CD4-positive, alpha-beta T cell treated with Interferon alpha-2 for 1 hour (primary cell): ENCODE results near the gene ALG1.
A peak's percentile ranks its signal among the peaks of the same experiment; 100 is the strongest.
"Not testable (repeated sequence)": the region's sequence is repeated elsewhere in the genome, so short reads cannot be mapped to it uniquely, and the experiment has no call there.

Experiments
- DNase-seq, 2 donors: peaks; one replicate each; pipeline ENCODE4 v3.0.0-alpha.2; 2020 to 2022

The ALG1 gene, protein sequence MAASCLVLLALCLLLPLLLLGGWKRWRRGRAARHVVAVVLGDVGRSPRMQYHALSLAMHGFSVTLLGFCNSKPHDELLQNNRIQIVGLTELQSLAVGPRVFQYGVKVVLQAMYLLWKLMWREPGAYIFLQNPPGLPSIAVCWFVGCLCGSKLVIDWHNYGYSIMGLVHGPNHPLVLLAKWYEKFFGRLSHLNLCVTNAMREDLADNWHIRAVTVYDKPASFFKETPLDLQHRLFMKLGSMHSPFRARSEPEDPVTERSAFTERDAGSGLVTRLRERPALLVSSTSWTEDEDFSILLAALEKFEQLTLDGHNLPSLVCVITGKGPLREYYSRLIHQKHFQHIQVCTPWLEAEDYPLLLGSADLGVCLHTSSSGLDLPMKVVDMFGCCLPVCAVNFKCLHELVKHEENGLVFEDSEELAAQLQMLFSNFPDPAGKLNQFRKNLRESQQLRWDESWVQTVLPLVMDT

DNA sequence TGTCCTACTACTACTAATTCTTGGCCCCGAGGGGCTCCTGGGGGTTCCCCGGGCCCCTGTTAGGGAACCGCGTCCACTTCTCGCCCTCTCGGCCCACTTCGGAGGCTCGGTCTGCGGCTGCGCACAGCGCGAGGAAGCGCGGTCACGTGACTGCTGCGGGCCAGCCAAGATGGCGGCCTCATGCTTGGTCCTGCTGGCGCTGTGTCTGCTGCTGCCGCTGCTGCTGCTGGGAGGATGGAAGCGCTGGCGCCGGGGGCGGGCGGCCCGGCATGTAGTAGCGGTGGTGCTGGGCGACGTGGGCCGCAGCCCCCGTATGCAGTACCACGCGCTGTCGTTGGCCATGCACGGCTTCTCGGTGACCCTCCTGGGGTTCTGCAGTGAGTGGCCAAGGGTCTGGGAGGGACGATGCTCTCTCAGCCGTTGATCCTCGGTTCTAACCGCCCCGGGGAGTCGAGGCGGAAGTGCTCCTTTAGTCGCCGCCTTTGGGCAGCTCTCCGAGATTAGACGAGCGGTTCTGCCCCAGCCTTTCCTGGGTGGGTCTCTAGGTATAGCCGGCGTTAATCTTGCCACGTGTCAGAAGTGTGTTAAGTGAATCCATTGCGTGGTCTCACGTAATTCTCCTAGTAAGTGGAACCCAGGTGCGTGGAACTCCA, at the start of gene ALG1:
TSS of gene ALG1 (plus strand) at position 163 of the 653 bp plus-strand sequence. CDS start at position 170, 7 bp downstream.
- peak; percentile 89 to 92 for DNase-seq

DNA sequence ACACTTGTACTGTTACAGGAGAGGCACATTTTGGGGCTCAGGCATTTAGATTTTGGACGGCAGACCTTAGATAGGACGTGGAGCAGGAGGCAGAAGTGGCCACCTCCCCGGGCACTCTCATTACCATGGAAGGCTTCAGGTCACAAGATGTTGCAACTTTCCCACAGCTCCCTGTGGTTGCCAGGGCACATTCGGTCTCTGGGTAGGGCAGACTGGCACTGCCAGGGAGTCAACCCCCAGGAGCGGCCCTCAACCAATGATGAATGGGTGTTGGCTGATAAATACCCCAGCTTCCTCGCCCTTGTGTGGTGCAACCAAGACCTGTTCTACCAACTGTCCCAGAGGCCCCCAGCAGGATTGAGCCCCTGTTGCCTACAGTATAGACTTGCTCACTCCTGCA, 49.1 kb upstream of the ALG1 start:
- DNase-seq, result no peak

DNA sequence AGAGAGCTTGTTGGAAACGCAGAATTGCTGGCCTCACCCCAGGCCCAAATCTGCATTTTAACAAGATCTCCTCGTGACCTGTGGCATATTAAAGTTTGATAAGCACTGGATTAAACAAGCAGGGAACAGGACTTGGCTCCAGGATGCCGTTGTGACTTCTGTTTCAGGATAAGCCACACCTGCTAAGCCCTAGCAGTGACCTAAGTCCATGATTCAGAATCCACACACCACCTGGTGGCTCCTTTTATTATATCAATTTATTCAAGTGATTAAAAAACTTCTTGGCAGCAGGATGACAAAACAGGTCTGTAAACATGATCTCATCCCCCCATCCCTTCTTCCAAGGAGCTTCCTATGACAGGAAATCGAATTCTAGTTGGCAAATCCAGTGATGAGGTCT, 47.0 kb upstream of the ALG1 start:
- DNase-seq, result no peak

DNA sequence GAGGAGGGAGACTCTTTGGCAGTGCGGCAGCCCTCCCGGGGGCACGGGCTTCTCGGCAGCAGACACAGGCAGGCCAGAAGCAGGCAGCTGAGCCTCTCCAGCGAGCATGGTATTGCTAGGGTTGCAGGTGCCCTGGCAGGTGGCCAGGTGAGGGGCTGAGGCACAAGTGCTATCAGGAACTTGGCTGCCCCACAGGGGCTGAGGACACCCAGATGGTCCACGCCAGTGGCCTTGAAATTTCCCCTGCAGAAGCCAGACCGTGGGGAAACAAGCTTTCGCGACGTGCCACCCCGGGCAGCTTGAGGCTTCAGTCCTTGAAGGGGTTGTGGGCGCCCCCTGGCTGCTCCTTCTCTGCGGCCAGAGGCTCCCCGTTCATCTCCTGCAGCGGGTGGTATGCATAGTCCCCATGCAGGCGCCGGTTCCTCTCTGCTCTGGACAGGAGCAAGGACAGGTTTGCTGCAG, 46.4 kb upstream of the ALG1 start:
- no peak for DNase-seq

DNA sequence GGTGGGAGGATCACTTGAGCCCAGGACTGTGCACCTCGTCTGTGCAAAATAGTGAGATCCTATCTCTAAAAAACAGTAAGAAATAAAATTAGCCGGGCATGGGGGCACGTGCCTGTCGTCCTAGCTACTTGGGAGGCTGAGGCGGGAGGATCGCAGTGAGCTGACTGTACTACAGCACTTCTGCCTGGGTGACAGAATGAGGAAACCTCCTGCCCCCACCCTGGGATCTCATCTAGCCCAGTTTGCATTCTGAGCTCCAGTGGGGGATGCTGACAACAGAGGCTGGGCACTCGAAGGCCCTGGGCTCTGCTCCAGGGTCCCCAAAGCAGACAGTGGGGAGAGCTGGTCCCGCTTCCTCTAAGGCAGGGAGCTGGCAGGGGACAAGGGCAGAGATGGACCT, 45.0 kb upstream of the ALG1 start:
- DNase-seq, result no peak

DNA sequence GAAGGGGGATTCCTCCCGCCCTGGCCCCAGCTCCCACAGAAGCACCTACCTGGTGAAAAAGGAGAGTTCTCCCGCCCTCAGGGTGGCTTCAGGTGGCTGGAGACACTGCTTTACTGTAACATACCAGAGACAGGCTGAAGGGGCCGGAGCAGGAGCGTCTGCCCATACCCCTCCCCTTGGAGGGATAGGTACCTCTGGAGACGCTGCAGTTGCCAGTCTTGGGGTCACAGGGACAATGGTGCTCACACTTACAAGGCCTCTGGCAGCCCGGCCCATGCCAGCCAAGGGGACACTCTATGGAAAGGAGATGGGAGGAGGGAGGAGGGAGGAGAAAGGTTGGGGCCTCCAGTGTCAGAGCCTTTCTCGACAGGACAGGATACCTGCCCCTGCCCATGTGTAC, 44.6 kb upstream of the ALG1 start:
- DNase-seq, result no peak

DNA sequence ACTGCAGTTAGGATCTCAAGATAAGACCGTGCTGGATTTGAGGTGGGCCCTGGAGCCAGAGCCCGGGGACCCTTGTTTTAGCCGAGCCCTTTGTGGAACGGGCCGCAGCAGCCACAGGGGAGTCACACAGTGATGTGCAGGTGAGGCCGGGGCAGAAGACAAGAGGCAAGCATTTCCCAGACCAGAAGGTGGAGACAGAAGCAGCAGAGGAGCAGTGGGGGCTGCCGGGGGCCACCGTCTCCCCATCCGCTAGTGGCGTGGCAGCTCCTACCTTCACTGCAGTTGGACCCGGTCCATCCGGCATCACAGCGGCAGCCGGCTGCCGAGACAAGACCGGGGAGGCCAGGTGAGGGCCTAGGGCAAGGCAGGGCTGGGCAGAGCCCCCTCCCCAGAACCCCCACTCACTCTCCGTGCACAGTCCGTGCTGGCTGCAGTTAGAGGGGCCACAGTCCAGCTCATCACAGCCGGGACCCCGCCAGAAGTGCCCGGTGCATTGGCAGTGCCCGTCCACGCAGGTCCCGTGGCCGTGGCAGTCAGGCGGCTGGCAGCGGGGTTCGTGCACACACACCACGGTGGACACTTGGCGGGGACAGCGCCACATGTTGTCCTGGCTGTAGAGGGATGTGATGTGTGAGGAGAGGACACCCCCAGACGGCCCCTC, 43.9 kb upstream of the ALG1 start:
- DNase-seq, result no peak

DNA sequence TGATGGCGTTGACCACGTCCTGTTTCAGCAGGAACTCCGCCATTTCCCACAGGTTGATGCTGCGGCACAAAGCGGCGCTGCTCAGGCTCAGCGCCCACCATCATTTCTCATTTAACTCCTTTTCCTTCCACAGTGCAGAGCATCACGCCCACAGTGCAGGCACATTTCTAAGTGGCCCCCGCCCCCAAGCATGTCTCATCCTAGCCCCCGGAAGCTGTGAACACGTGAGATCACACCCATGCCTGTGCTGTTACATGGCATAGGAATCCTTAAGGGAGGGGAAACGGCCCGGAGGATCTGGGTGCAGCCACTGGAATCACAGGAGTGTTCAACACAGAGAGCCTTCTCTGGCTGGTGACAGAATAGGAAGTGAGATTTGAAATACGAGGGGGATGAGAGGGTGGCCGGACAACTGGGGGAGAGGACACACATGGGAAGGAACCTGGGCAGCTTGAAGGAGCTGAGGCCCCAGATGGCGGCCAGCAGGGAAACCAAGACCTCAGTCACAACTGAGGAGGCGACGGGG, 42.6 kb upstream of the ALG1 start:
- no peak for DNase-seq

DNA sequence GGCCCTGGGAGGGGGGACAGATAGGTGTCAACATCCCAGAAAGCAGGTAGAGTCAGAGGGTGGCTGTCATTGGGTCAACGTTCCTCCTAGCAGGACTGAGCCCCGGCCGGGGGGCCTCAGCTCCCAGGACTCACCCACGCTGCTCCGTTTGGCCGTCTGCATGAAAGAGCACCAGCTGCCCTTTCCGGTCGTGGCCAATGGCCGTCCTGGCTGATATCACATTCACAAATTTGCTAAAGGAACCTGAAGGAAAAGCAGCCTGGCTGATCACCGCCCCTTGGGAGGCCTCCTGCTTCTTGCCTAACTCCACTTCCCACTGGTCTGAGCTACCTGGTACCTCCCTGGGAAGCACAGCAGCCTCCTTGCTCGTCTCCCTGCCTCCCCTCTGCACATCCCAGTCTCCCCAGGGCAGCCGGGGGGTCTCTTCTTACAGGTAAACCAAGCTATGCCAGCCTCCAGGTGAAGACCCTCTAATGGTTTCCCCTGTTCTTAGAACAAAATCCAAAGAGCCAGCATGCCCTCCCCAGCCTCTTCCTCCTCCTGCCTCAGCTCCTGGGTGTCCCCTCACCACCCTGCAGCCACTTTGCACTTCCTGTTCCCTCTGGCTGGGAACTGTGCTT, 41.3 kb upstream of the ALG1 start:
- DNase-seq, result no peak

DNA sequence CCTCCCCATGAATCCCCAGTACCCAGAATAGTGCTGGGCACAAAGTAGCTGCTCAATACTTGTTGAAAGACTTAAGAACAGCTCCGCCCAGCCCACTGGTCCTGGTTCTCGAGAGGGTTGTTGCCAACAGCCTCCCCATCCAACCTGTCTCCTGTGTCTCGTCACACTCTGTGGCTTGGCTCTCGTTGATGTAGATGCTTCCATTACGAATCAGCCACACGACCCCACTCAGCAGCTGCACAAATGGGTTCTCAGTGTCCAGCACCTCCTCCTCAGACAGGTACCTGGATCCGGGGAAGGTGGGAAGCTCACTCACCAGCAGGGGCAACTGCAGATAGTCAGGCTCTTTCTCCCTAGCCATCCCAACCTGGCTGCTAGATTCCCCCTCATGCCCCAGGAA, 40.0 kb upstream of the ALG1 start:
- DNase-seq, result no peak

DNA sequence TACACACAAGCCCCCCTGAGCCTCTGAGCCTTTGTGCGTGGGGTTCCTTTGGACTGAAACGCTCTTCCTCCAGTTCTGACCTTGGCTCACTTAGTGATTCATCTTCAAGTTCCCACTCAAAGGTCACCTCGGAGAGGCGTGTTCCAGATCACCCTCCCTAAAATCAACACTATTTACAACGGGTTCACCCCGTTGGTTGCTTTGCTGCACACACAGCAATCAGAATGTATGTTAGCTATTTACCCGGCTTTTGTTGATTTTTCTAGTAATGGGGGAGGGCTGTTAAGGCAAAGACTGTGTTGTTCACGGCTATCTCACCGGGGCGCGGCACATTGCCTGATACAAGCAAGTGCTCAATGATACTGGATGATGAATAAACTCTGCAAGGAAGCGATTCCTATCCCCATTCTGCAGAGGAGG, 38.9 kb upstream of the ALG1 start:
- no peak for DNase-seq

DNA sequence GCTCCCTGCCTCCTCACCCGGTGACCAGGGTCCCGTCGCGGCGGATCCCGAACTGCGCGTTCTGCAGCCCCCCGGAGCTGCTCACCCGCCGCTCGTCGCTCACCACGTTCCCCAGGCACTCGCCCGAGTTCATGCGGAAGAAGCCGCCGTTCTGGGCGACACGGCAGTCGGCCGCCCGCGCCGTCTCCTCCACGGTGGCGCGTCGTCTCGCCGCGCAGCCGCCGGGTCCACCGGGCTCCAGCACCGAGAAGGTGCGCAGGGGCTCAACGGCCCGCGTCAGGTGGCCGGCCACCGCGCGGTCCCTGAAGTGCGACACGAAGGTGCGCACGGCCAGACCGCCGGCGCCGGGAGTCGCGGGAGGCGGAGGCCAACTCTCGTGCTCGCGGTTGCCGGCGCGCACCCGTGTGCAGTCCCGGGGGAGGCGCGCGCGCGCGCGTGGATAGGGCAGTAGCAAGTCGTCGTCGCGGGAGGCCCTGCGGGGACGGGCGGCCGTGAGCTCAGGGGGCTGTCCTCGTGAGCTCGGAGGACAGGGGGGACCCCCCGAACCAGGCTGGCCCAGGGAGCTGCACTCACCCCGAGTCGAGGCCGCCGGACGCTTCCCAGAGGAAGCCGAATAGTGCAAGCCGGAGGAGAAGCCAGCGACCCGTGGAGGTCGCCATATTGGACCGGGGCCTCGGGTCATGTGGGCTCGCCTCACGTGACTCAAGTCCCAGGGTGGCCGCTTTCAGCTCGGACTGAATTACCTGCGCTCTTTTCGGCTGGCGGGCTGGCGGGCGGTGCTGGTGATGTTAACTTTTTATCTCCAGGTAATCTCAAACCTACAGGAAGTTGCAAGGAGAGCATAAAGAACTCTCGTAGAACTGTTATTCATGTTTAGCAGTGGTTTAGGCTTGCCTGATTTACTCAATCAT, 38.1 kb upstream of the ALG1 start, which contains the start of gene NAGPA:
TSS of gene NAGPA (minus strand) at position 680 of the 911 bp plus-strand sequence. CDS start at position 659, 21 bp downstream.
- peak; percentile 79 to 87 for DNase-seq

DNA sequence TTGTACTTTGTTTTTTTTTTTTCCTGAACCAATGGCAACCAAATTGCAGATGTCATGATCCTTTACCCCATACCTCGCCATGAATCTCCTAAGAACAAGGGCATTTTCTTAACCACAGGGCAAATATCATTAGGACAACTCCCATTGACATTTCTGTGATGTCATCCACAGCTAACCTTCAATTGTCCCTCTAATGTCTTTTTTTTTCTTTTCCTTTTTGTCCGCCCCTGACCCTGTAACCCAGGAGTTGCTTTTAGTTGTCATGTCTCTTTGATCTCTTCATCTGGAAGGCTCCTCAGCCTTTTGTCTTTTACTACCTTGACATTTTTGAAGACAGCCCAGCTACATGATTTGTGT, 37.5 kb upstream of the ALG1 start:
- DNase-seq, result no peak

DNA sequence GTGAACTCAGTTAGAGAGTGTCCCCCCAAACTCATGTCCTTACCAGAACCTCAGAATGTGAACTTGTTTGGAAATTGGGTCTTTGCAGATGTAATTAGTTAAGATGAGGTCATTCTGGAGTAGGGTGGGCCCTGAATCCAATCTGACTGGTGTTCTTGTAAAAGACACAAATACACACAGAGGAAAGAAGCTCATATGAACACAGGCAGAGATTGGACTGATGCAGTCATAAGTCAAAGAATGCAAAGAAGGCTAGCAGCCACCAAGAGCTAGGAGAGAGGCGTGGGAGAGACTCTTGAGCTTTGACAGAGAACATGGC, 35.8 kb upstream of the ALG1 start:
- no peak for DNase-seq

DNA sequence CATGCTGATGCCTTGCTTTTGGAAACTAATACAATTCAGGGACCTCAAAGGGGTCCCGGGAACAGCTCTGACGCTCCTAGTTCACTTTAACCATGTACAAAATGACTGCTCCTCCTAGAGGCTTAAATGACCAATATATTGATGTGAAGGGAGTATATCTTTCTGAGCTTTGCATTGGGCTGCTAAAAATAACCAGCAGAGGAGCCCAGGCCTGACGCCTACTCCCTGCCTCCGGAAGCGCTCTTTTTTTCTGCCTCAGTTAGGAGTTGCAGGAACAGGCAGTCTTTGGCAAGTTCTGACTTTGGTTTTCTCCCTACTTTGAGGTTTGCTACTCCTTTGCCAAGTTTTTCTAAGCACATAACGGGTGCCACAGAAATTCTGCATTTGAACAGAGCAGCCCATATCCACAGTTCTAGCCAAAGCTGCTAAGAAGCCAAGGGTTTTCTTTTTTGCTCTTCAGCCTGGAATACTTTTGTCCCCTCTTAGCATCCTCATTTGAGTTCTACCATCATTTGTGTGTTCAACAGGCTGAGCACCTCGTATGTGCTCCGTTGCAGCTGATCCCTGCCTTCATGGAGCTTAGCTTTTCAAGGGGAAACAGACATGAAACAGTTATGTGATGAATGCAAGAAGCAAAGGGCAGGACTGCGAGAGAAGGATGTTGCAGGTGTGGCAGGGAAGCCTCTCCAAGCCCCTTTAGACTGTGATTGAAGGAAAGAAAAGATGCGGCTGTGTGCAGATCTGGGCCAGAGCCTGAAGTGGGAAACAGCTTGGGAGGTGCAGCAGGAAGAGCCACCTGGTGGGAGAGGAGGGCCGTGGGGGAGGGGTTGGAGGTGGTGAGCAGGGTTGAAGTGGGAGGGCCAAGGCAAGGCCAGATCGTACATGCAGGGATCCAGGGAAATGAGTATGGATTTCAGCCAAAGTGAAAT, 35.2 kb upstream of the ALG1 start:
- no peak for DNase-seq

DNA sequence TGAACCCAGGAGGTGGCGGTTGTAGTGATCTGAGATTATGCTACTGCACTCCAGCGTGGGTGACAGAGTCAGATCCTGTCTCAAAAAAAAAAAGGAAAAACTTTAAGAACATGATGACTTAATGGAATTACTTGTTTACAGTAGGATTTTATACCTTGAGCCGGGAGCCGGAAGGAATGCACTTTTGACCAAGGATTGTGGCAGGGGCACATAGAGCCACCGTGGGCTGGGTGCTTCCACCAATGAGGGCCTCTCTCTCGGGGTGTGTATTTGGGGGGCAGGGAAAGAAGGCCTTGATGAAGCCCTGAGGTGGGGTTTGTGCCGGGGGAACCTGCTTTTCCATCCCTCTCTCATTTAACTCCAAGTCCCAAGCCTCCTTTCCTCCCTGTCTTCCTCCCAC, 31.2 kb upstream of the ALG1 start:
- DNase-seq, result no peak

DNA sequence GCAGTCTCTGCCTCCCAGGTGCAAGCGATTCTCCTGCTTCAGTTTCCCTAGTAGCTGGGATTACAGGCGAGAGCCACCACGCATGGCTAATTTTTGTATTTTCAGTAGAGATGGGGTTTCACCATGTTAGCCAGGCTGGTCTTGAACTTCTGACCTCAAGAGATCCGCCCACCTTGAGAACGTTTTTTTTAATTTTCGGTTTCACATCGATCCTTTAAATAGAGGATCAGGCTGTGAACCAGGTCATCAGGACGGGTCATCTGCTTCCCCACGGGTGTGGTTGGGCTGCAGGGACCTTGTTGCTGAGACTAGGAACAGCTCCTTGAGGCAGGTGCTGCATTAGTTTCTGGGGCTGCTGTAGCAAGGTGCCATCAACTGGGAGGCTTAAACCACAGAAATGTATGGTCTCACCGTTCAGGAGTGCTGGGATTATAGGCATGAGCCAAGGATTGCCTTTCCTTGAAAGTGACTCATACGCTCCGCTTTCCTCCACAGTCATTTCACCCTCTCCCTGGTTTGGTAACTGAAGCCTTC, 30.0 kb upstream of the ALG1 start:
- no peak for DNase-seq

DNA sequence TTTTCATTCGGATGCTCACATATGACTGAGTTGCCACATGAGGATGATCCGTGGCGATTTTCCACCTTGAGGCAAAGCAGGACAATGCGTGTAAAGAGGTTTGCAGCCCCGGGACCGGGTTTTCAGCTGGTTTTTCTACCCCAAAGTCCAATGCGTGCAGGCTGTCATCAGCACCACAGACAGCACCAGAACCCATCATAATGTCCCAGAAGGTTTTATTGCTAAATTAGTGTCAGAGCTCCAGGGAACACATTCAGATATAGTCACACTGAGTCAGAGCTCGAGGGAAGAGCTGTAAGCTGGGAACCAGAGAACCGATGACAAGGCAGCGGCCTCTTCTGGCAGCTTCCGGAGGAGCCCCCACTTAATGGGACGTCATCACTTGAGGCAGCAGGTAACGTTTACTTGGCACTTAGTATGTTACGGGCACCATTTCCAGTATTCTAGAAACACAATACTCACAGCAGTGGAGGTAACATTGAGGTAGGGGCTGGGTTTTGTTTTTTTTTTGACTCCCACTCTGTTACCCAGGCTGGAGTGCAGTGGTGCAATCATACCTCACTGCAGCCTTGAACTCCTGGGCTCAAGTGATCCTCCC, 29.0 kb upstream of the ALG1 start:
- DNase-seq, result no peak

DNA sequence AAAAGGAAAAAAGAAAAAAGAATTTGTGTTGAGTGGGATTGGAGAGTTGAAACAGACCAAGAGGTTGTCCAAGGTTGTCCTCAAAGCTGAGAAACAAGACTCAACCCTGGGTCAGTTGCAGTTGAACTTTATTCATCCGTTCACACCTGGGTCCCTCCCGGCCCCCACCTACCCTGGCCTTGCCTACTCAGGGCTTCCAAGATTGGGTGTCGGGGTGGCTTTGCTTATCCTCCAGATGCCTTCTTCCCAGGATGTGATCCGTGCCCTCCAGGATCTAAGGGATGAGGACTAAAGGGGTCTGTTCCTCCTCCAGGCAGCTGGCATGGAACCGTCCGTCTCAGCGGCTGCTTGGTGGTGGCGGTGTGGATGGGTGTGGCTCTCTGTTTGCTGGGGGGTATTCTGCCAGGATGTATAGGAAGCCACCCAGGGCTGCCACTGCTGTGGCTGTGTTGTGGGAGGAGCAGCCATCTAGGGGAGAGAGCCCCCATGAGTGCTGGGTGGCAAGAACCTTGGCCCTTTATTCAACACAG, 27.6 kb upstream of the ALG1 start:
- DNase-seq, result no peak

DNA sequence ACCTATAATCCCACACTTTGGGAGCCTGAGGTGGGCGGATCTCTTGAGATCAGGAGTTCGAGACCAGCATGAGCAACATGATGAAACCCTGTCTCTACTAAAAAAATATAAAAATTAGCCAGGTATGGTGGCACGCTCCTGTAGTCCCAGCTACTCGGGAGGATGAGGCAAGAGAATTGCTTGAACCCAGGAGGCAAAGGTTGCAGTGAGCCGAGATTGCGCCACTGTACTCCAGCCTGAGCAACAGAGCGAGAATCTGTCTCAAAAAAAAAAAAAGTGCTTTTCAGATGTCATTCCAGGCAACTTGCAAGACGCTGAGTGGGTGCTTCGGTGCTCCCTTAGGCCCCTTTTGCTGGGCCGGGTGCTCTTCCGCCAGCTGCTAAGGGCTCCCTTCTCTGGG, 27.1 kb upstream of the ALG1 start:
- DNase-seq, result not testable (repeated sequence)
